Measurements from ENCODE around the gene SPAG6.

- TF ChIP-seq CTCF (IDR thresholded peaks at IDR 0.05; ENCODE audit: borderline replicate concordance, extremely low read depth, low read length, poor library complexity, severe bottlenecking) (no peak), EZH2 (IDR thresholded peaks at IDR 0.05; ENCODE audit: borderline replicate concordance, low read depth, low read length, severe bottlenecking) (no peak)
Observed at GRCh38 chr10:22338185-22338900, 7.0 kb upstream of the SPAG6 start.
